ENCODE results near the gene TBC1D4.
"Not testable (repeated sequence)": the region's sequence is repeated elsewhere in the genome, so short reads cannot be mapped to it uniquely, and the experiment has no call there.

TBC1D4 gene

GRCh38 chr13:75326173-75327134 is 155.5 kb downstream of the TBC1D4 start:
- peak; percentile 2 to 34 for DNase-seq (ENCODE audit: low read depth in 2 of 2)

DNA sequence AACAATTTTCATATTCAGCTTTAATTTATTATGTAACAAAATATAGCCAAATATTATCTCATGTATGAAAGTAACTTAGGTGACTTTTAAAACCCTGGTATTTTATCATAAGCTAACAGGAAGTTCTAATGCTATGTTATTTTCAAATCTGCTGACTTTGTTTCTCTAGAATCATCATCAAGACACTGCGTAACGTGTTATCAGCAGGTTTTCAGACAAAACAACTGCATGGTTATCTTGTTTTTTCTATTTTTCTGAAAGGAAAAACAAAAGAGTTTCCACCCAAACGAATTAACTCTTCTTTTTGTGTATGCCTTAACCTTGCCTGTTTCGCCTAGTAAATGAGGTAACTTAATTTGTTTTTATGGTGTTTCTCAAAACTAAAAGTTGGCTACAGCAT is 156.3 kb downstream of the TBC1D4 start:
- no peak for DNase-seq (ENCODE audit: low read depth in 2 of 2)

DNA sequence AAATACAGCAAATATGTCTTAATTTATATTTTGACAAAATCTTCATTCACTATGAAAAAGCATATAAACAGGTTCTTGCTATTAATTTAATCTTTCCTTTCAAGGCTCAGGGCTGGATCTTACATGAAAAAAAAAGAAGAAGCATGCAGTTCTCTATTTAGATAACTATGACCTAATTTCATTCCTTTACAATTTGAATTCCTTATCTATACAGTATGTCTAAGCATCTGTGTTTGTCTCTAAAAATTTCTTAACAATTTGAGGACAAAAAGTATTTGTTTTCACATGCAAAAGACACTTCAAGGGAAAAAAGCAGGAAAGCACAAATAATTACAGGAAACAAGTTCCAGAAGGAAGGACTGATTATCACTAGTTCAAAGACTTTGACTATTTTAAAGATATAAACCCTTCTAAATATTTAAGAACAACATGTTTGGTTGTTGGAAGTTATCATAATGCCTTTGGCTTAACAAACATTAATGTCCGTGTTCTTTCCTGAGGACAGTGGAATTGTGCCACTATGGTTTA is 157.5 kb downstream of the TBC1D4 start:
- no peak for DNase-seq (ENCODE audit: low read depth in 2 of 2)

- DNase-seq (ENCODE audit: low read depth in 2 of 2) = no peak
Observed at GRCh38 chr13:75321084-75321483, 160.9 kb downstream of the TBC1D4 start.

GRCh38 chr13:75319254-75319653 is 162.7 kb downstream of the TBC1D4 start:
- no peak for DNase-seq (ENCODE audit: low read depth in 2 of 2)

GRCh38 chr13:75318138-75318833 is 163.7 kb downstream of the TBC1D4 start:
- no peak for DNase-seq (ENCODE audit: low read depth in 2 of 2)

- DNase-seq (ENCODE audit: low read depth in 2 of 2) = no peak
Observed at GRCh38 chr13:75316427-75316826, 165.5 kb downstream of the TBC1D4 start.

- no peak for DNase-seq (ENCODE audit: low read depth in 2 of 2)
Observed at GRCh38 chr13:75312884-75313520, 169.0 kb downstream of the TBC1D4 start.

DNA sequence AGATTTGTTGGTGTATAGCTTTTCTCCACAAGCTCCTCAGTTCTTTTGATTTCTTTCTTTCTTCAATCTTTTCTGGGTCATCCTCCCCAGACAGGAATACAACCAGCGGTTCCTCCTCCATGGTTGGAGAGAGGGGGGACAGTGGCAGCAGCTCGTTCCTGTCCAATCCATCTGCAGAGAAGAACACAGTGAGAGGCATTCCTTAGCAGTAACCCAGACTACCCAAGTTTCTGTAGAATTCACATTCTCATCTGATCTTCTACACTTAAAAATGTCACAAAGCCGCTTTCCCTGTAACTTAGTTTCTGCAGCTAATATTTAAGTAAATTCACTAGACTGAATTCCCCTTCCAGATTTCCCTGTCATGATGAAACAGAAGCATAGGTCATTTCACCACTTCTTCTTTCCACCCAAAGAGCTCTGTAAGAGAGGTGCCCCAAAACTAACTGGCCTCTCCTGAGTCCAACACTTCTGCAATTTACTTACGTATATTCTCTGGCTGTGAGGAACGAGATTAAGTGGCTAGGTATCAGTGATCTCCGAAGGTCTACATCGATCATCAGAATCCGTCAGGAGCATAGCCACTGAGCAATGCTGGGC is 171.9 kb downstream of the TBC1D4 start:
- DNase-seq (ENCODE audit: low read depth in 2 of 2) = no peak

DNA sequence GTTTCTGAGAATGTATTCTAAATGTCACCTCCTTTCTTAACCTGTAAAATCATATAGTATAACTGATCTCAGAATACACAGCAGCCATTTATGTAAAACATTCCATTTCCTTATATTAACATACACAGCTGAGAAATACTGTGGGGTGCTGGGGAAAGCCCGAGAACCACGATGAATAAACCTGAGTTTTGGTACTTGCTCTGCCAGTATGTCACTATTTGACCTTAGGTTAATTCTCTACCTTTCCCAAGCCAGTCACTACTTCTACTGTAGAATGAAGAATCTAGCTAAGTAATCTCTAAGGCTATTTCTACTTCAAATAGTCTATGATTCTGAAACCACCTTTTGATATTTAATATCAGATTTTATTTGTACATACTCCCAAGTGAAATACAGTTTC is 173.7 kb downstream of the TBC1D4 start:
- no peak for DNase-seq (ENCODE audit: low read depth in 2 of 2)

DNA sequence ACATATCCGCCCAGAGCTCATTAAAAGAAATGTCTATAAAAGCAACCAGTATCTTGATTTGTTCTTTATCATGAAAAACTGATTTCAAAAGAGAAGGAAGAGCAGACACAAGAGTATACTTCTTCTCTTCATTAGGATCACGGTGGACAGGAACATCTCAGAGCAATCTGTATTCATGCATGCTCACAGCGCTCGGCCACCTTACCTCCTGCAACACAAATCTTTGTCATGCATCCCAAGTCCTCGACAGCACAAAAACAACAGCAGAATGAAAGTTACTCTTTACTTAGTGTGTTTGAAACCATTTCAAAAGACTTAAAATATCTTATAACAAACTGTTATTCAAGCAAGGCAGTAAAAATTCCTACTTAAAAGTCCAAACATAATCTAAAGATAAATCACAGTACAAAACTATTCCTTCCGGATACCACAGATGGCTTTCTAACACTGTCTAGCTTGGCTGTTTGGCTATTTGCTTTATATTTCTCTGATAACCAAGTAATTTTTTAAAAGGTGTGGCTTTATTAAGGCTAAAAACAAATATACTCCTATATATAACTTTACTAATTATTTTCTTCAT is 174.5 kb downstream of the TBC1D4 start:
- DNase-seq (ENCODE audit: low read depth in 2 of 2) = no peak

- not testable (repeated sequence) for DNase-seq (ENCODE audit: low read depth in 2 of 2)
Observed at GRCh38 chr13:75306967-75307366, 175.0 kb downstream of the TBC1D4 start.

DNA sequence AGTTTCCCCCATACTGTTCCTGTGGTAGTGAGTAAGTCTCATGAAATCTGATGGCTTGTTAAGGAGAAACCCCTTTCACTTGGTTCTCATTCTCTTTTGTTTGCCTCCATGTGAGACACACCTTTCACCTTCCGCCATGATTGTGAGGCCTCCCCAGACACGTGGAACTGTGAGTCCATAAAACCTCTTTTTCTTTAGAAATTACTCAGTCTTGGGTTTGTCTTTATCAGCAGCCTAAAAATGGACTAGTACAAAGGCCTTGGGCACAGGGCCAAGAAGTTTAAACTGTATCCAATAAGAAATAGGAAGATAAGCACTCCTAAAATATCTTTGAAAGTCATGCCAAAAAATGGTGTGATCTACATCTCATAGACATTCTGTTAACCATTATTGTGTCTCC is 176.9 kb downstream of the TBC1D4 start:
- DNase-seq (ENCODE audit: low read depth in 2 of 2) = no peak

DNA sequence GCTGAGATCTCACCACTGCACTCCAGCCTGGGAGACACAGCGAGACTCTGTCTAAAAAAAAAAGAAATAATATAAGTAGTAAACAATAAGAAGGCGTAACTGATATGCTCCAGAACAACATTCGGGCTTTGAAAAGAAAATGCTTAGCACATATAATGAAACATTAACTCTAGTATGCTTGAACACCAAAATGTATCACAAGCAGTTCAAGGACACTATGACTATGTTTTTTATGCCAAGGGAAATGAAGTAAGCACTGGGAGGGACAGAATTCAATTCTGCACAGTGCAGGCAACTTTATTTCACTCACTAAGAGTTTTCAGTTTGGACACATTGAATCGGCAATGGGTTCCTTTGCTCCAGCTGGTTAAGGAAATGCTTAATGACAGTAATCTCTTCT is 178.7 kb downstream of the TBC1D4 start:
- no peak for DNase-seq (ENCODE audit: low read depth in 2 of 2)

- DNase-seq (ENCODE audit: low read depth in 2 of 2) = no peak
Observed at GRCh38 chr13:75302071-75302698, 179.8 kb downstream of the TBC1D4 start.

DNA sequence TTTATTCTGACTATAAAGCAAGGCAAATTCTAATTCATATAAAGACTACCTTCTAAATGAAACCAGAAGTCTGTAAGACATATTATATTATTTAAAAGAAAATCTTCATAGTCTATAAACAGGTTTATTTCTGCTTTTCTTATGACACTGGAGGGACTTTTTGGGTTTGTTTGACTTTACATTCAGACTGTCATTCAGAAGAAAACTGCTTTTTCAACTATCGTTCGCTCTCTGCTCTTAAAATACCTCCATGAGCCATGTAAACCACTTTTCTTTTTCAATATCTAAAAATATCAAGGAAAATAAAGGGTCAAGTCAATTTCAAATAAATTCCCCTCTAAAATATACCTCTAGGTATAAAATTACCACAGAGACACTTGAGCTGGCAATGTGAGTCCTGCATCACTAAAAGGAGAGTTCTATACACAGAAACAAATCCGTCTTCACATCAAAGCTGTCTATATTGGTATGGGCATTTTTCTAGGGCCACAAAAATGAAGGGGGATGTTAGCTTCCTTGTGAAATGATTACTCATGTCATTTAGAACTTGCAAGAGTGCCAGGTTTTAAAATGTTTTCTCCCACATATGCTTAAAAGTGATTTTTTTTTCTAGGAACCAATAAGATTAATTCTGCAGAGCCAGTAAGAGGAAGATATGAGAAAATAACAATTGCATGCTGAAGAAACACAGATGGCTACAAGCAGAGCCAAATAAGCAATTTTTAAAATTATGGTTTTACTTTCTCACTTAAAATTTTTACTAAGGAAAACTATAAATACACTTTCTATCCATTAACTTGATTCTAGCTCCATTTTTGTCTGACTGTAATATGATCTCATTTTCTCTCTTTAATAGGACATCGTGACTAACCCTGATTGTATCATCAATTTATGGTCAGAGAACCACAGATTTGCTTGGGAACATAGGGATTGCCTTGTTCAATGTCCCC is 181.8 kb downstream of the TBC1D4 start:
- DNase-seq (ENCODE audit: low read depth in 2 of 2) = no peak

DNA sequence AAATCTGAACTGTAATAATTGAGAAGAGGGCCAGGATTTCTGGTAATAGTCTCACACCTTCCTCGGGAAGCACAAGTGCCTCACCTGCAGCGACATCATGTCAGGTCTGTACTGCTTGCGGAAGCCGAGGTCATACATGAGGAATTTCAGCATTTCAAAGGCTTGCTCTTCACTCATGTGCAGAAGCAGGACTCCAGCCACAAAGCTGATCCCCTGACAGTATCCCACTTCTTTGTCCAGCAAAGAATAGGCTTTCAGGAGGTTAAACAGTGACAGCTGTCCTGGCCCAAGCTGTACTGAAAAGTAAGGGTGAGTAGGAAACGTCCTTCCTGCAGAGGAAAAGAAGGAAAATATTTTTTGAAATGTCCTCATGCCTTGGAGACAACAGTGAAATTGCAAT is 182.7 kb downstream of the TBC1D4 start:
- DNase-seq (ENCODE audit: low read depth in 2 of 2) = no peak

GRCh38 chr13:75296641-75297040 is 185.3 kb downstream of the TBC1D4 start:
- no peak for DNase-seq (ENCODE audit: low read depth in 2 of 2)

DNA sequence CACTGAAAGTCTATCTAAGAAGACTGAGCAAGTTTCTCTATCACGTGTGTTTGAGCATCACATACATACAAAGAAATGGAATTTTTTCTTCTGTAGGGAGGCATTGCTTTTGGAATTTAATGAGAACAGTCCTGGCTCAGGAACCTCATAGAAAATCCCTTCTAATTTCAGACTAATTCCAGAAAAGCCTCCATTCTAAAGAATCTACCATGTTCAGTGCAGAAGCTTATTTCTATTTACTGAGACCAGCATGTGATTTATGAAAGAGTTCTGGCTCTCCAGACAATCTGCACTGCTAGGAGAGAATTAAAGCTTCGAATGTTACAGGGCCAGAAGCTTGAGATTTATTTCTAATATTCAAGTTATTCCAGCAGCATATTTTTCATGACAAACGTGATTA is 186.8 kb downstream of the TBC1D4 start:
- no peak for DNase-seq (ENCODE audit: low read depth in 2 of 2)

DNA sequence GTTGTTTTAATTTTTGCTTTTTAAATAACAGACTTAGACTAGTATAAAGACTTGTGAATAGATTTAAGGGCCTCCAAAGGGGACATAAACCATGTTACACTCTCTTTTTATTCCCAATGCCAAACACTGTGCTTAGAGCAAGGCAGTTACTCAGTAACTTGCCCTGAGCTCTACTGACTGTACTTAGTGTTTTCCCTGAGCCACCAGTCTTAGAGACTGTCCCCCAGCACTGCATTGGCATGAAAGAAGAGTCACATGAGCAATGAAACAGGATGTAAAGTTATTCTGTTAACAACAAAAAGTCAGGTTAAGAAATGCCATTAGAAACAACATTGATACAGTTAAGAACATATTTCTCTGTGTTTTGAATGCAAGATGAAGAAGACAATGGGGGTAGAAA is 187.9 kb downstream of the TBC1D4 start:
- no peak for DNase-seq (ENCODE audit: low read depth in 2 of 2)

Data from stimulated activated CD8-positive, alpha-beta memory T cell treated with anti-CD3 and anti-CD28 coated beads, Interleukin-15, amount 100 ng/mL, for 4 hours (primary cell).